ENCODE data around the gene IFI6. TPM values are rescaled to one million over a fixed set of nuclear protein-coding genes. Genes with fewer than 3 reads are reported as not detected.

The IFI6 gene, protein sequence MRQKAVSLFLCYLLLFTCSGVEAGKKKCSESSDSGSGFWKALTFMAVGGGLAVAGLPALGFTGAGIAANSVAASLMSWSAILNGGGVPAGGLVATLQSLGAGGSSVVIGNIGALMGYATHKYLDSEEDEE
- 30.8 and 57.9 TPM in 2 replicates for total RNA-seq

DNA sequence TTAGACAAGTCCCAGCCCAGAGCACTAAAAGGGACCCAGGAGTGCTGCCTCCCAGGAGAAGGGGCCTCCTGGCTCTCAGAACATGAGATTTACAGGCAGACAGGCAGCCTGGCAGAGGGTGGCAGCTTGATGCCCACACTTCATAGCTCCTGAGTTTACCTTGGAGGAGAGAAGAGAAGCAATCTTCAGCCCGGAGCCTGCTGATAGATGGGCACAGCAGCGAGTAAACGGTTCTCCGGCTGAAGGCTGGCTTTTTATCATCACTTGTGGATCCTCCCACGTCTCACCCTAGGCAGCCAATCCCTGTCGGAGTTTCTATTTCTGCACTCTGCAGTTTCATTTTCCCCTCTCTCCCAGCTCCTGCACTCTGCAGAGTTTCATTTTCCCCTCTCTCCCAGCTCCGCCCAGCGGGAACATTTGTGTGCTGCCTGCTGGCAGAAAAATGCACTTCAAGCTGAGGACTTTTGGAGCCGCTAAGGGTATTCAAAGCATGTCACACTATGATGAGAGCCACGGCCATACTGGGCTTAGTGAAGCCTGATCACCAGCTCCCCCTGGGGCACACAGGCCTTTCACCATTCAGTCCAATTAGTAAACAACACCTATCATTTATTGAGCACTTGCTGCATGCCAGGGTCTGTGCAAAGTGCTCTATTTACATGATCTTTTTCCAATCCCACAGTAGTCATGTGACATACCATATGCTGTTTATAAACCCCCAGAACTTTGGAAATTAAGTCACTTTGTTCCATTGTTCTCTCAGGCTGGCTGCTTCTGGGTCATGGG is at the start of gene IFI6:
Gene IFI6 (minus strand): TSS at position 229 of the 786 bp plus-strand sequence. CDS start 2,878 bp downstream, outside the sequence.

DNA sequence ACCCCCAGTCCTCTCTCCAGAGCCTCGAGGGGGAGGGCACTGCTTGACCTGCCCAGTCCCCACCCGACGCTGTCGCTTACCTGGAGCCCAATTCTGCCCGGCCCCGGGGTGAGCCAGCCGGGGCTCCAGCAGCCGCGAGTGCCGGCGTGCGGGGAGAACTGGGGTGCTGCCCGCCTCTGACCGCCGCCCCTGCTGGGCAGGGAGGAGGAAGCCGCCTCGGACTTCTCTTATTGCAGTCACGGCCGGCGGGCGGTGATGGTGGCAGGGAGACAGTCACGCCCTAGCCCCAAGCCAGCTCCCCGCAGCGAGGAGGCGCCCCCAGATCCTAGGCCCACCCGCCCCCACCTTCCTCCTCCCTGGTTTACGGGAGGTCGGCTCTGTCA is 37.0 kb downstream of the IFI6 start, which contains the start of gene FGR:
Gene FGR (minus strand): TSS at position 201 of the 383 bp plus-strand sequence. CDS start 11,269 bp downstream, outside the sequence.

Other genes with a start within 250 kb of the IFI6 start
- 21.9 and 26.4 TPM in 2 replicates for gene WASF2, start 182.0 kb downstream of the IFI6 start, total RNA-seq
- 7.8 and 9.2 TPM in 2 replicates for gene AHDC1, start 68.0 kb downstream of the IFI6 start, total RNA-seq
- gene FGR, start 37.0 kb downstream of the IFI6 start, total RNA-seq: 0.29 TPM in 1 of 2 replicates, not detected in the other
- gene FAM76A, start 53.8 kb upstream of the IFI6 start, total RNA-seq: 5.5 and 11.2 TPM in 2 replicates
- gene STX12, start 101.0 kb upstream of the IFI6 start, total RNA-seq: 34.0 and 46.8 TPM in 2 replicates
- gene PPP1R8, start 158.6 kb upstream of the IFI6 start, total RNA-seq: 43.4 and 56.2 TPM in 2 replicates
- gene THEMIS2, start 200.4 kb upstream of the IFI6 start, total RNA-seq: 25.7 and 25.9 TPM in 2 replicates
- gene RPA2, start 242.4 kb upstream of the IFI6 start, total RNA-seq: 37.8 and 38.8 TPM in 2 replicates